Pulmonary artery endothelial cell (primary cell): ENCODE data around the gene RNF14. TPM values are rescaled to one million over a fixed set of nuclear protein-coding genes. Genes with fewer than 3 reads are reported as not detected.
A peak's percentile ranks its signal among the peaks of the same experiment; 100 is the strongest.
"Not testable (repeated sequence)": the region's sequence is repeated elsewhere in the genome, so short reads cannot be mapped to it uniquely, and the experiment has no call there.

ENCODE experiments used
- DNase-seq: peaks from one replicate; pipeline ENCODE4 v3.0.0-alpha.2; 2011; ENCODE audit warnings: low read depth, low spot score
- total RNA-seq: library from RNA; depleted of rRNA; stranded (reverse); fragments of >200 nt; gene quantifications from 2 replicates; pipeline ENCODE4 v1.2.3, GENCODE V29; 2014

The RNF14 gene
- total RNA-seq, 1 donor from 2014 or later: 77.1 TPM

- peak; percentile 46 for DNase-seq
Observed at GRCh38 chr5:142013734-142014521, 45.0 kb downstream of the RNF14 start.

GRCh38 chr5:142014911-142015584 is 46.1 kb downstream of the RNF14 start:
- DNase-seq: peak; percentile 22

- peak; percentile 58 for DNase-seq
Observed at GRCh38 chr5:142015781-142016533, 47.1 kb downstream of the RNF14 start.

GRCh38 chr5:142016556-142016955 is 47.7 kb downstream of the RNF14 start:
- DNase-seq: no peak

- no peak for DNase-seq
Observed at GRCh38 chr5:142017832-142018427, 49.0 kb downstream of the RNF14 start.

- DNase-seq: no peak
Observed at GRCh38 chr5:142020122-142020659, 51.3 kb downstream of the RNF14 start.

GRCh38 chr5:142023836-142024235 is 54.9 kb downstream of the RNF14 start:
- DNase-seq: no peak

- peak; percentile 26 for DNase-seq
Observed at GRCh38 chr5:142024771-142025304, 55.9 kb downstream of the RNF14 start.

- DNase-seq: no peak
Observed at GRCh38 chr5:142025637-142026036, 56.7 kb downstream of the RNF14 start.

- DNase-seq: no peak
Observed at GRCh38 chr5:142032150-142032549, 63.2 kb downstream of the RNF14 start.

- DNase-seq: no peak
Observed at GRCh38 chr5:142032747-142033631, 64.1 kb downstream of the RNF14 start.

- not testable (repeated sequence) for DNase-seq
Observed at GRCh38 chr5:142033632-142034567, 65.0 kb downstream of the RNF14 start.

GRCh38 chr5:142034994-142035393 is 66.1 kb downstream of the RNF14 start:
- DNase-seq: no peak

- no peak for DNase-seq
Observed at GRCh38 chr5:142036918-142037317, 68.0 kb downstream of the RNF14 start.

GRCh38 chr5:142037599-142037998 is 68.7 kb downstream of the RNF14 start:
- not testable (repeated sequence) for DNase-seq

GRCh38 chr5:142038735-142039134 is 69.8 kb downstream of the RNF14 start:
- no peak for DNase-seq
